Measurements from ENCODE around the gene EIF1AD. TPM values are rescaled to one million over a fixed set of nuclear protein-coding genes. Genes with fewer than 3 reads are reported as not detected.
"Not testable (repeated sequence)": the region's sequence is repeated elsewhere in the genome, so short reads cannot be mapped to it uniquely, and the experiment has no call there.

EIF1AD gene
- total RNA-seq, 2 donors from 2014 or later, result 17.6 to 25.0 TPM

- H3K9me3 ChIP-seq, result no peaks in the 10 kb centered on the region
- H3K36me3 ChIP-seq, result no peaks in the 10 kb centered on the region
- H3K27ac ChIP-seq, result no peak within 1 kb of the TSS
- TF ChIP-seq, protein P1, sequence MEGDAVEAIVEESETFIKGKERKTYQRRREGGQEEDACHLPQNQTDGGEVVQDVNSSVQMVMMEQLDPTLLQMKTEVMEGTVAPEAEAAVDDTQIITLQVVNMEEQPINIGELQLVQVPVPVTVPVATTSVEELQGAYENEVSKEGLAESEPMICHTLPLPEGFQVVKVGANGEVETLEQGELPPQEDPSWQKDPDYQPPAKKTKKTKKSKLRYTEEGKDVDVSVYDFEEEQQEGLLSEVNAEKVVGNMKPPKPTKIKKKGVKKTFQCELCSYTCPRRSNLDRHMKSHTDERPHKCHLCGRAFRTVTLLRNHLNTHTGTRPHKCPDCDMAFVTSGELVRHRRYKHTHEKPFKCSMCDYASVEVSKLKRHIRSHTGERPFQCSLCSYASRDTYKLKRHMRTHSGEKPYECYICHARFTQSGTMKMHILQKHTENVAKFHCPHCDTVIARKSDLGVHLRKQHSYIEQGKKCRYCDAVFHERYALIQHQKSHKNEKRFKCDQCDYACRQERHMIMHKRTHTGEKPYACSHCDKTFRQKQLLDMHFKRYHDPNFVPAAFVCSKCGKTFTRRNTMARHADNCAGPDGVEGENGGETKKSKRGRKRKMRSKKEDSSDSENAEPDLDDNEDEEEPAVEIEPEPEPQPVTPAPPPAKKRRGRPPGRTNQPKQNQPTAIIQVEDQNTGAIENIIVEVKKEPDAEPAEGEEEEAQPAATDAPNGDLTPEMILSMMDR (IDR thresholded peaks at IDR 0.05), result no peak
- H3K27me3 ChIP-seq, result no peaks in the 10 kb centered on the region
- H3K4me1 ChIP-seq, result peaks cover 0 to 13% of the 10 kb centered on the region in 2 donors
- H3K4me3 ChIP-seq, result no peak within 1 kb of the TSS
- DNase-seq (ENCODE audit: low spot score), result no peak
Measured at GRCh38 chr11:66026017-66026529, 24.1 kb upstream of the EIF1AD start, which contains the start of gene CATSPER1. Gene CATSPER1, minus strand, starts transcription at chr11:66026479. Its CDS starts 100 bp downstream, at chr11:66026379.

- peaks cover 0 to 16% of the 10 kb centered on the region in 2 donors for H3K4me1 ChIP-seq
- not testable (repeated sequence) for DNase-seq (ENCODE audit: low spot score); H3K27me3 ChIP-seq; H3K9me3 ChIP-seq; H3K27ac ChIP-seq; H3K4me3 ChIP-seq; H3K36me3 ChIP-seq
Measured at GRCh38 chr11:66023186-66023440, 21.2 kb upstream of the EIF1AD start.

DNA sequence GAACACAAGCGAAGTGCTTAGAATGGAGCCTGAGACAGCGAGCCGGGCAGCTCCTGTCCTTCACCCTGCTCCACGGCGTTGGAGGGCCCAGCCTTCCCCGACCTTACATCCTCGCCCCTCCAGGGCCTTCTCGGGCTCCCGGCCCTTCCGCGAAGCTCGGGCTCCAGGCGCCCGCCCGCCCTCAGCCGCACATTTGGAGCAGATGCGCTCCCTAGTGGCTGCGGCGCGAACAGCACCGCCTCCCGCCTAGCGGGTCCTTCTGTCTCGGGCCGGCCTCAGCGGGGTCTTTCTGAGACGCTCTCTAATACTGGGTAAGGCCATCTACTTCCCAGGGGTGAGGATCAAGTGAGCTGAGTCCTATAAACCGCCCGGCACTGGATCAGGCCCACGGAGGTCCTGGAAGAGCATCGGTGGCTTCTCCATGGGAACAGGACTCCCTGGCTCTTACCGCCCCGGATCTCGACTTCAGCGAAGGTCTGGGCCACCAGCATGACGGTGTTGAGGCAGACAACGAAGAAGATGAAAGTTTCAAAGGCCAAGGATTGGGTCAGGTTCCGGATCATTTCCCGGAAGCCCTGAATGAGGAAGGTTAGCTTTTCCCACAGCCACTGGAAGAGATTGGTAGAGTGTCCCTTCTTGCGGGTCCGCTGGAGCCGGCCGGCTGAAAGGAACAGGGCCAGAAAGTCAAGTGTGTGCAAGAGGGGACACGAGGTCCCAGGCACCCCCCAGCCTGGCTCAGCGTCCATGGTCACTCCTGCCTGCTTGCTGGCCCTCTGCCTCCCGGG lies 20.6 kb upstream of the EIF1AD start:
- peaks cover 0 to 16% of the 10 kb centered on the region in 2 donors for H3K4me1 ChIP-seq
- no peaks in the 10 kb centered on the region for H3K9me3 ChIP-seq
- H3K27ac ChIP-seq, result no peak overlapping the region
- TF ChIP-seq, protein P1 (IDR thresholded peaks at IDR 0.05), result peak; percentile 93 to 97
- H3K27me3 ChIP-seq, result no peaks in the 10 kb centered on the region
- no peaks in the 10 kb centered on the region for H3K36me3 ChIP-seq
- peak overlapping the region in 1 of 2 donors; percentile 17 for H3K4me3 ChIP-seq
- peak; percentile 68 for DNase-seq (ENCODE audit: low spot score)

DNA sequence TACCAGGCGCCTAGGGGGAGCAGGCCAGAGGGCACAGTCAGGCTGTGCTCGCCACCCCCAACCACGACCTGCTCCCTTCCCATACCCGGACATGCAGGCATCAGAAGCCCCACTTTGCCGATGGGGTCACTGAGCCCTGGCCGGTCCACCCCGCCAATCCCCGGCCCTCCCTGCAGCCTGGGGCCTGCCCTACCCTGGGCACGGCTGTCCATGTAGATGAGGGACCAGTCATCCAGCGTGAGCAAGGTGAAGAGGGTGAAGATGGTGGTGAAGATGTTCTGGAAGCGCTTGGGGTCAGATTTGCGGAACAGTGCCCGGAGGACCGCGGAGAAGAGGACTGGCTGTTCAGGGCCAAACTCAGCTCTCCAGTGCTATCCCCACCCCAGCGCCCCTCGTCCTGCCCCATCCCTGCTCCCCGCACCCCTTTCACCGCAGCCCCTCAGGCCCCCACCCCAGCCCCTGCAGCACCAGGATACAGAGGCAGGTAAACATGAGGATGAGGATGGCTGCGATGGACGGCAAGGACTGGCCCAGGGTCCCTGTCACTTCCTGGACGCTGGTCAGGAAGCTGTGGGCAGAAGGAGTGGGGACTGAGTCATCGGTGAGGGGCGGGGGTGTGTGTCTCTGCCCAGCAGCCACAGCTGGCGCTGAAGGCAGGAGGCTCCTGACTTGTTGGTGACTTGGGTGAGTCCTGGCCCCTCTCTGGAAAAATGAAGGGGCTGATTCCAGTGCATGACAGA lies 18.8 kb upstream of the EIF1AD start:
- TF ChIP-seq, protein P1 (IDR thresholded peaks at IDR 0.05), result no peak
- peaks cover 0 to 24% of the 10 kb centered on the region in 2 donors for H3K4me1 ChIP-seq
- no peak overlapping the region for H3K4me3 ChIP-seq
- no peaks in the 10 kb centered on the region for H3K27me3 ChIP-seq
- no peak overlapping the region for H3K27ac ChIP-seq
- no peaks in the 10 kb centered on the region for H3K9me3 ChIP-seq
- no peak for DNase-seq (ENCODE audit: low spot score)
- no peaks in the 10 kb centered on the region for H3K36me3 ChIP-seq

DNA sequence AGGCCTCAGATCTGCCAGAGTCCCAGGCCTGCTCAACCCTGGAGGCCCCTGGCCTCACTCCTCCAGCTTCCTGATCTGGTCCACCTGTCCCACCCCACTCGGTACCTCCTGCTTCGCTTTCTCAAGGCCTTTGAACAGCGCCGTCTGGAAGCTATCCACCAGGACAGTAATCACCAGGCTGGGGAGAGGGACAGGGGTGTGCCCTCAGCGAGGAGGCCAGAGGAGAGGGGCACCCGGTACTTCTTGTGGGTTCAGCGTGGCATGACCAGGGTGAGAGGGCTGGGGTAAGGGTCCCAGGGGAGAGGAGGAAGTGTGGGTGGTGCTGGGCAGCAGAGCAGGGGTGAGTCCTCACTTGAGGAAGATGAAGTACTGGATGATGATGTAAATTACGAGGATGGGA lies 18.3 kb upstream of the EIF1AD start:
- no peak for DNase-seq (ENCODE audit: low spot score)
- TF ChIP-seq, protein P1 (IDR thresholded peaks at IDR 0.05), result no peak
- Histone ChIP-seq H3K36me3 (no peaks in the 10 kb centered on the region), H3K4me3 (no peak overlapping the region), H3K27ac (no peak overlapping the region), H3K27me3 (no peaks in the 10 kb centered on the region), H3K9me3 (no peaks in the 10 kb centered on the region), H3K4me1 (peaks cover 0 to 29% of the 10 kb centered on the region in 2 donors)

DNA sequence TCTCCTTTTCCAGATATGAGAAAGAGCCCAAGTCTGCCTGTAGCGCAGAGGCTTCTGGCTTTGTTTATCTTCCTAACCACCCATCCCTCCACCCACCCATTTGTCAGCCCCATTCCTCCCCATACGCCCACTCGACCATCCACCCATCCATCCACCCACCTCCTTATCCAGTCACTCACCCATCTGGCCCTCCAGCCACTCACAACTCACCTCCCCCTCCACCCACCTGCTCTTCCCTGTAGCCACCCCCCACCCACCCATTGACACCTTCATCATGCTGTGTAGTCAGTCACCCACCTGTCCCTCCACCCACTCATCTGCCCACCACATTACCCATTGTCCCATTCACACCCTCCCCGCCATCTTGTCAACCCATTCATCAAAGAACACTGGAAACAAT lies 15.4 kb upstream of the EIF1AD start:
- no peak for DNase-seq (ENCODE audit: low spot score)
- no peaks in the 10 kb centered on the region for H3K36me3 ChIP-seq
- H3K27me3 ChIP-seq, result no peaks in the 10 kb centered on the region
- H3K4me1 ChIP-seq, result peaks cover 0 to 35% of the 10 kb centered on the region in 2 donors
- no peaks in the 10 kb centered on the region for H3K9me3 ChIP-seq
- no peak overlapping the region for H3K4me3 ChIP-seq
- H3K27ac ChIP-seq, result no peak overlapping the region
- TF ChIP-seq, protein P1 (IDR thresholded peaks at IDR 0.05), result no peak
